ENCODE measurements around the gene SIK2.

SIK2 gene

GRCh38 chr11:111697933-111698371, 95.7 kb downstream of the SIK2 start:
- TF ChIP-seq CTCF (conservative IDR thresholded peaks at IDR 0.05; ENCODE audit: low read length), result no peak
- no peak for DNase-seq (ENCODE audit: low read depth)
- no peak overlapping the region for H3K4me3 ChIP-seq (ENCODE audit: low read length)

- TF ChIP-seq CTCF (conservative IDR thresholded peaks at IDR 0.05; ENCODE audit: low read length), result no peak
- DNase-seq (ENCODE audit: low read depth), result no peak
- H3K4me3 ChIP-seq (ENCODE audit: low read length), result no peak overlapping the region
Measured at GRCh38 chr11:111698852-111699559, 96.8 kb downstream of the SIK2 start.

- DNase-seq (ENCODE audit: low read depth), result no peak
- H3K4me3 ChIP-seq (ENCODE audit: low read length), result no peak overlapping the region
- TF ChIP-seq CTCF (conservative IDR thresholded peaks at IDR 0.05; ENCODE audit: low read length), result no peak
Measured at GRCh38 chr11:111699579-111700156, 97.4 kb downstream of the SIK2 start.

- no peak for TF ChIP-seq CTCF (conservative IDR thresholded peaks at IDR 0.05; ENCODE audit: low read length)
Measured at GRCh38 chr11:111700162-111700561, 97.9 kb downstream of the SIK2 start.

GRCh38 chr11:111702623-111703022, 100.4 kb downstream of the SIK2 start:
- no peak for TF ChIP-seq CTCF (conservative IDR thresholded peaks at IDR 0.05; ENCODE audit: low read length)
- H3K4me3 ChIP-seq (ENCODE audit: low read length), result no peak overlapping the region
- no peak for DNase-seq (ENCODE audit: low read depth)

More at GRCh38 chr11:111700162-111700561, 97.9 kb downstream of the SIK2 start:
- no peak overlapping the region for H3K4me3 ChIP-seq (ENCODE audit: low read length)
- DNase-seq (ENCODE audit: low read depth), result no peak

GRCh38 chr11:111703576-111703975, 101.3 kb downstream of the SIK2 start:
- no peak for TF ChIP-seq CTCF (conservative IDR thresholded peaks at IDR 0.05; ENCODE audit: low read length)
- H3K4me3 ChIP-seq (ENCODE audit: low read length), result no peak overlapping the region

More at GRCh38 chr11:111703576-111703975, 101.3 kb downstream of the SIK2 start:
- no peak for DNase-seq (ENCODE audit: low read depth)

Data from AG10803 (cell line).